HG03196 (cell line): ENCODE data around the gene TEKT3.

Experiments used
- ATAC-seq: cut with Tn5 transposase; IDR thresholded peaks from one replicate; pipeline ENCODE4 v1.9.1; 2021; ENCODE audit not compliant: unreplicated experiment

TEKT3 gene

GRCh38 chr17:15298176-15298575, 43.2 kb downstream of the TEKT3 start:
- ATAC-seq, result no peak

- ATAC-seq, result no peak
These were observed 47.8 kb downstream of the TEKT3 start for GRCh38 chr17:15293558-15293957.

DNA sequence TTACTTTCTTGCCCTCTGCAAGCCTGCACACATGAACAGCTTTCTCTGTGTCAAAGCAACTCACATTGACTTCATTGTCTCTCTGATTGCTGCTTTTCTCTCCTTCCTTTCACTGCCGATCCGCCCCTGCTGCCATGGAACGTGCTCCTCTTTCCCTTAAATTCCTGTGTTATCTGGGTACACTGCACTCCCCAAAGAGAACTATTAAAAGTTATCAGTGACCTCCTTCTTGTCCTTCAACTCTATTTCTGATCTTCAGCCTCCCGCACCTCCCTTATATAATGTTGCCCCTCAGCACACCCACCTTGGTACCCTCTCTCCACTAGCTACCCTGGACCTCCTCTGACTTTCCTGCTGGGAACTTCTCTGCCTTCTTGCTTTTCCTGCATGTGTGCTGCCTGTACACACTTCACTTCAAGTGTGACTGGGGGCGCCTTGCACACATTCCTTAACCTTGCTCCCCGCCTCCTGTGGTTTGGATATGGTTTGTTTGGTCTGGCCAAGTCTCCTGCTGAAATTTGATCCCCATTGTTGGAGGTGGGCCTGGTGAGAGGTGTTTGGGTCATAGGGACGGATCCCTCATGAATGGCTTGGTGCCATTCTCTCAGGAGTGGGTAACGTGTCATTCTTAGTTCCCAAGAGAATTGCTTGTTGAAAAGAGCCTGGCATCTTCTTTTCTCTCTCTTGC, 49.6 kb downstream of the TEKT3 start:
- ATAC-seq, result no peak

GRCh38 chr17:15290605-15291004, 50.8 kb downstream of the TEKT3 start:
- ATAC-seq, result no peak

- ATAC-seq, result no peak
These were observed 51.9 kb downstream of the TEKT3 start for GRCh38 chr17:15289285-15290183.

DNA sequence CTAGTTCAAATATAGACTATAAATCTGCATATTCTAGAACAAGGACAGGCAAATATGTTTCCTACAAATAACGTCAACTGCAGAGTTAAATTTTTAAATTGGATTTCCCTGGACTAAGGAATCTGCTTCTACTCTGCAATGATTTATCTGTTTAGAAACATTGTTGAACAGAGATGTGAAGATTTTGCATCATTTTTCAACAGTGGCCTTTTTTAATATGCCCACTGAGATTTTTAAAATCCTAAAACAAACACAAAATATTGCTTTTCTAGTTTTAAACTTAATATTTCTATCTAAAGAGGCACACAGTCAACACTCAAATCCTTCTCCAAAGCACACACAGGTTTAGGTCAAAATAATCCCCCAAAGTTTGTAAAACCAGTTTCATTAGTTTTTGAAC, 52.5 kb downstream of the TEKT3 start:
- ATAC-seq, result no peak

- no peak for ATAC-seq
These were observed 53.7 kb downstream of the TEKT3 start for GRCh38 chr17:15287538-15288267.

DNA sequence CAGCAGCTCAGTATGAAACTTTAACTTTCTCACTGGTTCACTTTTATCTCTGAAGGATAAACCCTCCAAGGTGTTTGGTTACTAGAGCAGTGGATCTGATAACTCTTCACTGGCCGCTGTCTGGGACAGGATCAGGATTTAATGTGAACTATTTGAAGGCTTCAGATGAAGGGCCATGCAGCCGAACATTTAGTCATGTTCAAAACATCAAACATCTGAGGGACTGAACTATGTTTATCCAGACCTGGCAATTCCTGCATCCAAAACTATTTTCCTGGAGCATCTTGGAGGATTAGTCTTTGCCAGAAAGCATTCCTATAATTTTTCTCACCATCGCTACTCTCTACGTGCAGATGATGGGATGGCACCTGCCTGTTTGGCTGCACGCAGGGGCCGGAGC, 55.9 kb downstream of the TEKT3 start:
- no peak for ATAC-seq

DNA sequence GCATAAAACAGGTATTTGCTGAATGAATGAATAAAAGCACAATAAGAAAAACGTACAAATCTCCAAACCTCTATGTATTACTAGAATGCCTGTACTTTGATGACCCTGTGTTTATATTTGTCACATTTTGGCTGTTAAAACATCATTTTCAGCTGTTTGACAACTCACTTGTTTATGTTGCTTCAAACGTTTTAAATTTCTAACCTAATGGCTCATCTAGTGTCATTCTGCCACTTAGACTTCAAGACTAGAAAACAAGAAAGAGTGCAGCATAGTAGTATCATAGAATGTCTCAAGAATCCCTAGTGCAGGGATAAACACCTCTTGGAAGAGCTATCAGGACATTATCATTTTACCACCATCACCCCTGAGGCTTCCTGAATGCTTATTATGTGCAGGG, 56.9 kb downstream of the TEKT3 start:
- no peak for ATAC-seq

DNA sequence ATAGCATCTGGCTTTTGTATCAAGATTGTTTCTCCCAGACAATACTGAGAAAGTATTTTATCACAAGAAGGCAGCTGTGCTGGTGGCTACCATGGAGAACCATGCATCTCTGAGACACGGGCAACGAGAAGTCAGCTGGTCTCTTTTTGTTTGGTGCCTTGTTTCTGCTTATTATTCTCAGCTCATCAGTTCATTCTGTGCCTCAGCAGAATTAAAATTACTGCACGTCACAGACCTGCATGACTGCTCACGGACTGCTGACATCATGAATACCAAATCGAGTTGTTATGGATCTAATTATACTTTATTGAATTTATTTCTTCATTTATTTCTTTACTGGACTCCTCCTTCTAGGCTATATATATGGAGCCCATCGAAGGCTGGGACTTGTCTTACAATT, 57.3 kb downstream of the TEKT3 start:
- no peak for ATAC-seq

DNA sequence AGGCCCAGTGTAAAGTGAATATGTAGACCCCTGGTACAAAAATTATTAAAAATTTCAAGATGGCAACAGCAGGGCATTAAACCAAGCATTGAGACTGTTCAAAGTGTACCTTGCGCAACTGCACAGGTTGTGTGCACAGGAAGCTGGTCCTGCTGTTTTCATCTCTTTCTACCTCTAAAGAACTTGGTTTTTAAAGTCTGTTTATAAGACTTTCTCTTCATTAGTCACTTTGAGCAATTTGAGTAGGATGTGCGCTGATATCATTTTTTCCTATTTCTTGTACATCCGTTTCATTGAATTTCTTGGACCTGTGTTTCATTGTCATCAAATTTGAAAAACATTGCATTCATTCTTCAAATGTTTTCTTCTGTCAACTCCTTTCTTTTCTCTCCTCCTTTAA, 59.5 kb downstream of the TEKT3 start:
- no peak for ATAC-seq

DNA sequence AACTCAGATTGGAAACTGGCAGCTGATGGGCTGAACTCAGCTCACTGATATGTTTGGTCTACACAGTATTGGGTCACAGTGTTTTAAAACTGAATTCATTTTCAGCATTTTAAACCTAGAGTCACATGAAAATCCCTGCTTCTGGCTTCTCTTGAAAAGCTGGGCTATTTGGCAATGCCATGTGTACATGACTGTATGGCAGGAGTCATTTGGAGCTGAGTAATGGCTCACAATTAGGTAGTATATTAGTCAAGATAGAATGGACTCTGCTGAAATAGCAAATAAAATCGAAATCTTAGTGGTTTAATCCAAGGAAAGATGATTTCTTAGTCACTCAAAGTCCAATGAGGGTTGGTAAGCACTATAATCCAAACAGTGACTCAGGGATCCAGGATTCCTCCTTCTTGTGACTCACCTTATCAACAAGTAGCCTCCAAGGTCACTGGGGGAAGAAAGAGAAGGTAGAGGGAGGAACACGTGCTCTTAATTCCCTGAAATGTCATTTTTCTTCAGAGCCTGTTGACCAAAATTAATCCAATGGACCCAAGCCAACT, 62.4 kb downstream of the TEKT3 start:
- no peak for ATAC-seq

DNA sequence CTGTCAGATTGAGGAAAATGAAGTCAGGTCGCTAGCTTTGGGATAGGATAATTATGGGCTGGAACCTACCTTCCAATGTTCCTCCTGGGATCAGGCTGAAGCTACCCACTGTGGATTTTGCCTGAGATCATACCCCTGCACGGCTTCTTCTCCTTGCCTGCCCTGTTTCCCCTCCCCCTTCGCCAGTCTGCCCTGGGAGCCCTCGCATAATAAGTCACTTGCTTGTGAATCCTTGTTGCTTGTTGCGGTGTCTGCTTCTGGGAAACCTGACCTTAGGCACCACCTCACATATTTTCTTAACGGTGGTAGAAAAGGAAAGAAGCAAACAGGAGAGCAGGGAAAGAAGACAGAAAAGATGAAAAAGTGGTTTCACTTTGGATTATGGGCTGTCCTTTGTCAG, 63.0 kb downstream of the TEKT3 start:
- no peak for ATAC-seq

DNA sequence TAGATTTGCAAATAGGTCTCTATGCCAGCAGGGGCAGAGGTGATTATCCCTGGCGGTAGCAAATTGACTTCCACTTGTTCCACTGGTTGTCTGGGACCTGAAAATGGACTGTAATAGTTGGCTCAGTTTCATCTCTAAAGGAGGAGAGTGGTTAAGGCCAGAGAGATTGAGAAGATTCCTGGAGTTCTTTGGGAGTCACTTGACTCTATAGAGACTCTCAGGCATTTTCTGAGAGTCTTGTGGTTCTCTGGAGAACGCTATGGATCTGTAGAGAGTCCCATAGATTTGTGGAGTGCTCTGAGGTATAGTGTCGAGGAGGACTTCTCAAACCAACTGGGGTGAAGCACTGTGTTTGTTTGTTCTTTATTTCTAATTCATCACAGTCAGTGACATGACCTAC, 67.4 kb downstream of the TEKT3 start:
- ATAC-seq, result no peak

GRCh38 chr17:15273141-15273793, 68.1 kb downstream of the TEKT3 start:
- no peak for ATAC-seq

GRCh38 chr17:15271741-15272140, 69.7 kb downstream of the TEKT3 start:
- no peak for ATAC-seq

DNA sequence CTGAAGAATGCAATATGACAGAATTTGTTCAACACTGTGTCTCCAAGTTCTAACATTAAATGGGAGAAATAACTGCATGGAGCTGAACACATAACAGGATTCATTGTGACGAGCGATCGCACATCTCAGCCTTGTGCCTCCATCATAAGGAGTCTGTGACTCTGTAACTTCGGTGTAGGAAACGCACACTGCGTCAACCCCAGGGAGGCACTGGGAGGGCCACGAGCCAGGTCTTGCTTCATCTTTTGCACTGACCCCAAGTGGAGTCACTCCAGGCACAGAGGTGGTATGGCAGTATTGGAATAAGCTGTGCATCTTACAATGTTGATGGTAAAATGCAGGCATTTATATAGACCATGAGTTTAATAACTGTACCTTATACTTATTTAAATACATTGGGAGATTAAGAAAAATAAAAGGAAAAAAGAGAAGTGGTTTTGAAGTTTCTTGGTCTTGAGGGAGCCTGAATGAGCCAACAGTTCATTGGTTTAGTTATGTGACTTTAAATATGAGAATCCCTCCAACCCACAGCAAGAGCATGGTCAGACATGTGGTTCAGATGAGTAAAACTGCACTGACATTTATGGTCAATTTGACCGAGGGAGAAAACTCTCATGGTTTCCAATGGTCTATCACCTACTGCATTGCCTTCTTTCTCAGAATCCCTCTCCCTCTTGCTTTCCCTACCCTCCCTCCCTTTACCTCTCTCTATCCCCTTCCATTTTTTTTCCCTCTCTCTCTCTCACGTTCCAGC, 70.6 kb downstream of the TEKT3 start:
- no peak for ATAC-seq

DNA sequence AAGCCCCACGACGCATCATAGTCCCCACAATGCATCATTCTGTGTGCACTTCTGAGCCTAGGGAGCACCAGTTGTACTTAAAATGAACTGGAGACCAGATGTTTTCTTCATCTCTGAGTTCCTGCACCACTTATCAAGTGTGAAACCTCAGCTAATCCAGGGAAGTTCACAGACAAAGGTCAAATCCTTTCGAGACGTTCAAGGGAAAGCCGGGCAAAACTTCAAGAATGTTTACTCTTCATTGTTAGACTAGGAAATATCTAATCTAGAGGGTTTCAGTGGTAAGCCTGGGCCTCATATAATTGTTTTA, 71.7 kb downstream of the TEKT3 start:
- no peak for ATAC-seq

DNA sequence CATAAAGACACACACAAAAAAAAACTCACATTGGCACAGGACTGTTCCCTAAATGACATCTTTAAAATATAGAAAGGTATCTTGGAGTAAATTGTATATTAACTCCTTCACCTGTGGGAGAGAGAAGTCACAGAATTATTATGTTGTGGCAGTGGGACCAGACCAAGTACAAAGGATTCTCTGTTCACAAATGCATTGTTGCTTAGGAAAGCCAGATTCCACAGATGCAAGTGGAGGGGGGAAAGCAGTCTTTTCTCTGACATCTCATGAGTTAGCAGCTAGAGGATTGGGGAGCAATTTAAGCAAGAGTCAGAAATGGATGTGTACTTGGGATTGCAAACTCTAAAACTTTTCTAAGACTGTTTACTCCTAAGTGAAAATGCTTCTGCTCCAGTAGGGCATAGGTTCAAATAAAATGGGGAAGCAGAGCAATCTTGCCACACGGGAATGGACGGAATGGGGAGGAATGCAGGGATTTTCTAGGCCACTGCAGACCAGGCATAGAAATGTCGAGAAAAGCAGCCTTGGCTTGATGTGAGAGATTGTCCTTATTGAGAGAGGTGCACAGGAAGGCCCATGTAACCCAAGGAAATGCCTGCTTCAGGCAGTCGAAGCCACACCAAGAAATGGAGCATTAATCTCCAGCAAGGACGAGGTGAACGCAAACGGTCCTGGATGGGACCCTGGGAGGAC, 72.2 kb downstream of the TEKT3 start:
- no peak for ATAC-seq

DNA sequence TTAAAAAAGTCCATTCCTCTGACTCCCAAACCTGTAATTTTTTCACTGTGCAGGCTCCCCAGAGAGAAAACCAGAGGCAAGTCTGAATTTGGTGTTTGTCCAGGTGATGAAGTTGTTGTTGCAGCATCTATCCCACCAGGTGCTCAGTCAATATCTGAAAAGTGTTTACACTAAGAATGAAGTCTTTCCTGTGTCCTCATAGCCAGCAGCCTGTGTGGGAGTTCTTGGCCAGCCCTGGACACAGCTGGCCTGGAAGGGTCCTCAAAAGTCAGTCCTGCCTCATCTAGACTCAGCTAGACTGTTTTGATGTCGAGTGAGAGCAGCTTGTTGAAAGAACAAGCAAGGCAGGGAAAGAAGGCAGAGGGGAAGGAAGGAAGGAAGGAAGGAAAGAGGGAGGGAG, 72.9 kb downstream of the TEKT3 start:
- no peak for ATAC-seq
